Urinary bladder (tissue), 4 donors: Measurements from ENCODE around the gene COQ8B. TPM values are rescaled to one million over a fixed set of nuclear protein-coding genes. Genes with fewer than 3 reads are reported as not detected.
"Not testable (repeated sequence)": the region's sequence is repeated elsewhere in the genome, so short reads cannot be mapped to it uniquely, and the experiment has no call there.

Source experiments
- DNase-seq: peaks from one replicate; pipeline ENCODE4 v3.0.0-alpha.2; 2015; ENCODE audit errors: extremely low spot score
- H3K27ac ChIP-seq: one replicate; pipeline ENCODE4 v1.5.1; 2013; ENCODE audit warnings: low read depth, mild to moderate bottlenecking, moderate library complexity
- H3K36me3 ChIP-seq: one replicate; pipeline ENCODE4 v1.6.1; 2013; ENCODE audit warnings: mild to moderate bottlenecking, moderate library complexity; ENCODE audit not compliant: insufficient read depth
- H3K4me1 ChIP-seq: one replicate; pipeline ENCODE4 v1.6.1; 2013; ENCODE audit warnings: mild to moderate bottlenecking, moderate library complexity; ENCODE audit not compliant: insufficient read depth
- H3K4me3 ChIP-seq: one replicate; pipeline ENCODE4 v1.5.1; 2013; ENCODE audit warnings: low read depth, low read length
- WGBS: extraction: QIAGEN DNeasy Blood & Tissue Kit; methylation state at CpG from one replicate; pipeline ENCODE4 v1.1.7; 2013; 5-methylcytosine and 5-hydroxymethylcytosine counted together
- polyA plus RNA-seq: library from polyadenylated mRNA; stranded (reverse); fragments of 200-250 nt; gene quantifications from one replicate; pipeline ENCODE4 v1.2.3, GENCODE V29; 2013
- total RNA-seq: library from RNA; depleted of rRNA; stranded (reverse); fragments of >200 nt; gene quantifications from one replicate; pipeline ENCODE4 v1.2.3, GENCODE V29; 2014
- donor health status: healthy with polysubstance abuse.
- donor health status: healthy.

COQ8B gene
- total RNA-seq (24.4 TPM), polyA plus RNA-seq (51.6 TPM)

DNA sequence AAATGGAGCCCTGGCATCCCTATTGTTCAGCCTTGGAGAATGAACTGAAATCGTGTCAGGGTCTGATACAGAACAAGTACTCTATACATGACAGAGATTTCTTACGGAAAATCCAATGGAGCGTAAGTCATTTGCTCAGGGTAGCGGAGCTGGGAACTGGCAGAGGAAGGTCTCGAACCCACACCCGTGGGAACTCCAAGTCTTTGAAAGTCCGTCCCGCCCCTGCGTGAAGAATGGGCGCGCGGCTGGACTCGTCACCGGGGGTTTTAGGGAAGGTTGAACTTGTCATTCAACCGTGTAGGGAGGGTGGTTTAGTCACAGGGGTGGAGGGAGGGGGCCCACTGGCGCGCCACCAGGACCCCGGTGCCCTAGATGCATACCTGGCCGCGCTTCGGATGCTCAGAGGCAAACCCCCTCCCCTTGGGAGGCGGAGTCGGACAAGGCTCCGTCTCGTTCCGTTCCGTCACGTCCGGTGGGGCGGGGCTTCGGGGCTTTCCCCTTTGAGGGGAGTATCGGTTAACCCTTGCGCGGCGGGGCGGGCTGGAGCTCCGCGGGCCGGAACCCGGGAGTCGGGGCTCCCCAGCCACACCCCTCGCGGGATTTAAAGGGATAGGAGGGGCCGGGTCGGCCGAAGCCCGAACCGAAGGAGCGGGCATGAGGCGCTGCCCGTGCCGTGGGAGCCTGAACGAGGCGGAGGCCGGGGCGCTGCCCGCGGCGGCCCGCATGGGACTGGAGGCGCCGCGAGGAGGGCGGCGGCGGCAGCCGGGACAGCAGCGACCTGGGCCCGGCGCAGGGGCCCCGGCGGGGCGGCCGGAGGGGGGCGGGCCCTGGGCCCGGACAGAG is at the start of gene COQ8B, which contains the start of gene ITPKC:
Gene COQ8B, minus strand, starts transcription at position 405 of the 843 bp plus-strand sequence. CDS start 2,254 bp downstream, outside the sequence.
Gene ITPKC, plus strand, starts transcription at position 631 of the 843 bp plus-strand sequence. Its CDS starts 24 bp downstream, at position 655.
- Histone ChIP-seq H3K36me3 (no peaks in the 10 kb centered on the region), H3K4me3 (peak within 1 kb of the TSS; percentile 80), H3K27ac (peak within 1 kb of the TSS; percentile 94), H3K4me1 (peaks cover 1% of the 10 kb centered on the region)
- DNase-seq = peak; percentile 98
- under 1% methylated on average over 76 of the region's 76 CpGs for WGBS

DNA sequence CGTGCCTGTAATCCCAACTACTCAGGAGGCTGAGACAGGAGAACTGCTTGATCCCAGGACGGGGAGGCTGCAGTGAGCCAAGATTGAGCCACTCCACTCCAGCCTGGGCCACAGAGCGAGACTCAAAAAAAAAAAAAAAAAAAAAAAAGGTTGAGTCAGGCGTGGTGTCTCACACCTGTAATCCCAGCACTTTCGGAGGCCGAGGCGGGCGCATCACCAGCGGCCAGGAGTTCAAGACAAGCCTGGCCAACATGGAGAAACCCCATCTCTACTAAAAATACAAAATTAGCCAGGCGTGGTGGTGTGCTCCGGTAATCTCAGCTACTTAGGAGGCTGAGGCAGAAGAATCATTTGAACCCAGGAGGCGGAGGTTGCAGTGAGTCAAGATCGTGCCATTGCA is 49.7 kb upstream of the COQ8B start:
- not testable (repeated sequence) for DNase-seq, H3K27ac ChIP-seq, H3K4me1 ChIP-seq, H3K36me3 ChIP-seq, H3K4me3 ChIP-seq
- WGBS = 97% methylated on average over 13 of the region's 13 CpGs

DNA sequence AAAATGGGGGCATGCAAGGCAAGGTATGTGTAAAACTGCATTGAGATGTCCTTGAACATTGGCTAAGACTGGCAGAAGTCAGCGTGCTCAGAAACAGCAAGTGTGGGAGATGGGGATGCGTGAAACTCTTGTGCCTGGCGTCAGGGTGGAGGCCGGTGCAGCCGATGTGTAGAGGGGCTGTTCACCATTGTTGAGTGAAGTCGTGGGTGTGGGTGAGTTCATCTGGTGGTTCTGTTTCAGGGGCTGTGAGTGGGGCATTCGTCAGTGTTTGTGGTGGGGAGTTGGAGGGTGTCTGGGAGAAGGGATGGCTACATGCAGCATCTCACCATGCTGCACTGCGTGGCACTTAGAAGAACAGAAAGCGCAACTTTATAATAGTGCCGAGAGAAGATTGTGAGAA is 47.3 kb upstream of the COQ8B start:
- 90% methylated on average over 10 of the region's 10 CpGs for WGBS
- no peak overlapping the region for H3K4me3 ChIP-seq
- no peak overlapping the region for H3K27ac ChIP-seq
- no peaks in the 10 kb centered on the region for H3K4me1 ChIP-seq
- no peak for DNase-seq
- H3K36me3 ChIP-seq = peaks cover 6% of the 10 kb centered on the region

DNA sequence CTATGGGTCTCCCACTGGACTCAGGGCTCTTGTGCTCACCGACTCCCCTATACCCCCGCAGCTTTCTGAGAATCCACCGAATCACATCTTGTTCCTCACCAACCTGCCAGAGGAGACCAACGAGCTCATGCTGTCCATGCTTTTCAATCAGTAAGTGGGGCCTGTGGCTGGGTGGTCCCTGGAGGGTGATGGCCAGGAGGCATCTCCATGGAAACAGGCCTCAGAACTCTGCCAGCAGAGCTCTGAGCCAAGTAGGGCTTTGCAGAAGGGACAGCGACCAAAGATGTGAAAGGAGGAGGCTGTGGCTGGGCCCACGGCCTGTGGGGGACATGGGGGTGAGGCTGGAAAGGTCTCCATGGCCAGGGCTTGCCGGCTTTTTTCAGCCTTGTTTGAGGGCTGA is 46.8 kb upstream of the COQ8B start:
- Histone ChIP-seq H3K4me3 (no peak overlapping the region), H3K36me3 (peaks cover 6% of the 10 kb centered on the region), H3K4me1 (no peaks in the 10 kb centered on the region), H3K27ac (no peak overlapping the region)
- DNase-seq = no peak
- WGBS = 89% methylated on average over 7 of the region's 7 CpGs

DNA sequence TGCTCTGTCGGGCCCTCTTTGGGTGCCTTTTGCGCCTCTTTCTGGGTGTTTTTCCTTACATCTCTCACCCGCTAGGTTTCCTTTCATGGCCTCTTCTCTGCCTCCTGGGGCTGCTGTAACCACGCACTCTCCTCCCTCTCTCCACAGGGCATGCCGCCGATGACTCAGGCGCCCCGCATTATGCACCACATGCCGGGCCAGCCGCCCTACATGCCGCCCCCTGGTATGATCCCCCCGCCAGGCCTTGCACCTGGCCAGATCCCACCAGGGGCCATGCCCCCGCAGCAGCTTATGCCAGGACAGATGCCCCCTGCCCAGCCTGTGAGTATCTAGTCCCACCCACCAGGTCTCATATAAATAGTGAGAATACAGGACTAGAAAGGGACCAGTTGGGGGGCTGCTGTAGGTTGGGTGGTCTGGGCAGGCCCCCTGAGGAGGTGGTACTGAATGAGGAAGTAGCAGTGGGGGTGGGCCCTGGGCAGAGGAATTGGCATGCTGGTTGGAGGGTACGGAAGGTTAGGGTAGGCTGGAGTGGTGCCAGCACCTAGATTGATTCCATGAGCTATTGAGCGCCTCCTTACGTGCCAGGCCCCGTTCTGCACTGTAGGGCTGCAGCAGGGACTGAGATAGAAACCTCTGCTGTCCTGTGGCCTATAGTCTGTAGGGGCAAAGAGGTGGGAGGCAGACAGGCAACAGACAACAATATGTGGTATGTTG is 46.2 kb upstream of the COQ8B start:
- H3K4me3 ChIP-seq = no peak overlapping the region
- H3K27ac ChIP-seq = no peak overlapping the region
- no peak for DNase-seq
- peaks cover 6% of the 10 kb centered on the region for H3K36me3 ChIP-seq
- WGBS = 92% methylated on average over 17 of the region's 17 CpGs
- no peaks in the 10 kb centered on the region for H3K4me1 ChIP-seq

DNA sequence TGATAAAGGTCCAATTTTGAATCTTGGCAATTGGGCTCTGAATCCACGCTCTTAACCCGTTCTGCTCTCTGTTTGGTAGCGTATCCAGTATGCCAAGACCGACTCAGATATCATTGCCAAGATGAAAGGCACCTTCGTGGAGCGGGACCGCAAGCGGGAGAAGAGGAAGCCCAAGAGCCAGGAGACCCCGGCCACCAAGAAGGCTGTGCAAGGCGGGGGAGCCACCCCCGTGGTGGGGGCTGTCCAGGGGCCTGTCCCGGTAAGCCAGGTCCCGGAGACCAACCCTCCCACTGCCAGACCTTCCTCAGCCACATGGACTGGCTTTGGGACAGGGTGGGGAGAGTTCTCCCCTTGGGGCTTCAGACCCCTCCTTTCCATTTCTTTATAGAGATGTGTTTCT is 42.7 kb upstream of the COQ8B start:
- Histone ChIP-seq H3K4me1 (peaks cover under 1% of the 10 kb centered on the region), H3K27ac (no peak overlapping the region), H3K36me3 (peaks cover 12% of the 10 kb centered on the region), H3K4me3 (no peak overlapping the region)
- WGBS = 91% methylated on average over 13 of the region's 13 CpGs
- DNase-seq = no peak

DNA sequence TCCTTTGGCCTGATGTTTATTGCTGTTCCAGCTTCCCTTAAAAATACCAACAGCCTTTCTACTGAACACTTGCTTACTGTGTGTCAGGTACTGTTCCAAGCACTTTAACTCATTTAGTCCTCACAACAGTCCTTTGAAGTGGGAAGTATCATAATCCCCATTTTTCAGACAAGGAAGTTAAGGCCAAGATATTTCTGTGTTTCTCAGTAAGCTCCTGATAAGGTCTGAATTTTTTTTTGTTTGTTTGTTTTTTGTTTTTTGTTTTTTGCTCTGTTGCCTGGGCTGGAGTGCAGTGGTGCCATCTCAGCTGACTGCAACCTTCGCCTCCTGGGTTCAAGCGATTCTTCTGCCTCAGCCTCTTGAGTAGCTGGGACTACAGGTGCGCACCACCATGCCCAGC is 41.8 kb upstream of the COQ8B start:
- Histone ChIP-seq H3K27ac (no peak overlapping the region), H3K4me1 (peaks cover 1% of the 10 kb centered on the region), H3K36me3 (peaks cover 12% of the 10 kb centered on the region), H3K4me3 (no peak overlapping the region)
- no peak for DNase-seq
- WGBS = 98% methylated on average over 3 of the region's 3 CpGs

DNA sequence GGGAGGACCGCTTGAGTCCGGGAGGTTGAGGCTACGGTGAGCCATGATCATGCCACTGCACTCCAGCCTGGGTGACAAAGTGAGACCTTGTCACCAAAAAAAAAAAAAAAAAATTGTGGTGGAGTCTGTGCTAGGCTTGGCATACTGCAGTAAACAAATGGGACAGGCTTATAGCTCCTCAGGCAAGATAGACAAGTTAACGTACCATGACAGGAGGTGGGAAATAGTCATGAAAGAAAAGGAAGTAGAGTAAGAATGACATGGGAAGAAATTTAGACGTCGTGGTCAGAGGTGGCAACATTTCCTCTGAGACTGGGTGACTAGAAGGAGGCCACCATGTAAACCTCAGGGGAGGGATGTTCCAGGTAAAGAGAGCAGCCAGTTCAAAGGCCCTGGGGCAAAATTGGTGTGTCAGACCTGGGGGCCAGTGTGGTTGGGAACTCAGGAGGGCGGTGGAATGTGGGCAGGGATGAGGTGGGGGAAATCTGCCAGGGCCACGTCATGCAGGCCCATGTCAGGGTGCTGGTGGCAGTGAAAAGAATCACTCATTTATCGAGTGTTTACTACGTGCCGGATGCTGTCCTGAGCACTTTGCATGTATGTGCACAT is 39.9 kb upstream of the COQ8B start:
- Histone ChIP-seq H3K36me3 (peaks cover 10% of the 10 kb centered on the region), H3K4me3 (no peak overlapping the region), H3K27ac (no peak overlapping the region), H3K4me1 (peaks cover 1% of the 10 kb centered on the region)
- WGBS = 85% methylated on average over 11 of the region's 11 CpGs
- DNase-seq = no peak

DNA sequence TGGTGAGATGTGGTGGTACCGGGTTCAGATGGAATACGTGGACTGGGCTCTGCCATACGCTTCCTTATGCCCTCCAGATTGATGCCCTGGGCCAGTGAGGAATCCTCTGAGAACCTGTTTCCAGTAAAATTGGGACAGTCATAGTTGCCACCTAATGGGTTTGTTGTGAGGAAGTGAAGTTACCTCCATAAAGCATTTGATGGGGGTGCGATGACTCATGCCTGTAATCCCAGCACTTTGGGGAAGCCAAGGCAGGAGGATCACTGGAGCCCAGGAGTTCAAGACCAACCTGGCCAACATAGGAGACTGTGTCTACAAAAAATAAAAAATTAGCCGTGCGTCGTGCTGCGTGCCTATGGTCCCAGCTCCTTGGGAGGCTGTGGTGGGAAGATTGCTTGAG is 39.1 kb upstream of the COQ8B start:
- Histone ChIP-seq H3K36me3 (peaks cover 10% of the 10 kb centered on the region), H3K4me1 (peaks cover 1% of the 10 kb centered on the region), H3K27ac (no peak overlapping the region), H3K4me3 (no peak overlapping the region)
- DNase-seq = no peak
- WGBS = 98% methylated on average over 8 of the region's 8 CpGs

DNA sequence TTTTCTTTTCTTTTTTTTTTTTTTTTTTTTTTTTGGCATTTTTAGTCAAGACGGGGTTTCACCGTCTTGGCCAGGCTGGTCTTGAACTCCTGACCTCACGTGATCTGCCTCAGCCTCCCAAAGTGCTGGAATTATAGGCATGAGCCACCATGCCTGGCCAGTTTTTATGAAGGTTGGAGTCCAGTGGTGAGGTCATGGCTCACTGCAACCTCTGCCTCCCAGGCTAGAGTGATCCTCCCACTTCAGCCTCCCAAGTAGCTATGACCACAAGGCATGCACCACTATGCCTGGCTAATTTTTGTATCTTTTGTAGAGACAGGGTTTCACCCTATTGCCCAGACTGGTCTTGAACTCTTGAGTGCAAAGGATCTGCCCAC is 38.5 kb upstream of the COQ8B start:
- DNase-seq = no peak
- peaks cover 10% of the 10 kb centered on the region for H3K36me3 ChIP-seq
- WGBS = 95% methylated on average over 3 of the region's 3 CpGs
- H3K4me3 ChIP-seq = no peak overlapping the region
- peaks cover 1% of the 10 kb centered on the region for H3K4me1 ChIP-seq
- H3K27ac ChIP-seq = no peak overlapping the region

DNA sequence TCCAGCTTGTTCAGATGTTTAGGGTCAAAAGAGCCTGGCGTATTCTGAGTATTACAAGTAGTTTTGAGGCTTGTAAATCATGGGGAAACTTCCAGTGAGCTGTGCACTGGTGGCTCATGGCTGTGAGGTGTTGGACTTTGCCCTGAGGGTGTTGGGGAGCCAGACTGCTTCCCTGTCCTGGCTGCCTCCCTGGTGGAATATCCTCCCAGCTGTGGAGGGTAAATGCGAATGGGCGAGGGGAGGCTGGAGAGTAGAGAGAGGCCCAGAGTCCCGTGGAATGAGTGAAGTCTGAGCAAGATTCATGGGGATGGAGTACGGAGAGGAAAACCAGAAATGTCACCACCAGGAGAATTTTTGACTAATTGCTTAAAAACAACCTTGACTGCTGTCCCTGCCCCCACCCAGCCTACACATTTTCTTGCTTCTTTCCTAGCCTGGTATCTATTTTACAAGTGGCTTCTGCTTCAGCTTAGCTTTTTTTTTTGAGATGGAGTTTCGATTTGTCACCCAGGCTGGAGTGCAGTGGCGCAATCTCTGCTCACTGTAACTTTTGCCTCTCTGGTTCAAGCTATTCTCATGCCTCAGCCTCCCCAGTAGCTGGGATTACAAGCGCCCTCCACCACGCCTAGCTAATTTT is 38.0 kb upstream of the COQ8B start:
- 80% methylated on average over 9 of the region's 9 CpGs for WGBS
- H3K4me1 ChIP-seq = peaks cover 1% of the 10 kb centered on the region
- peaks cover 10% of the 10 kb centered on the region for H3K36me3 ChIP-seq
- no peak overlapping the region for H3K4me3 ChIP-seq
- no peak overlapping the region for H3K27ac ChIP-seq
- DNase-seq = no peak

DNA sequence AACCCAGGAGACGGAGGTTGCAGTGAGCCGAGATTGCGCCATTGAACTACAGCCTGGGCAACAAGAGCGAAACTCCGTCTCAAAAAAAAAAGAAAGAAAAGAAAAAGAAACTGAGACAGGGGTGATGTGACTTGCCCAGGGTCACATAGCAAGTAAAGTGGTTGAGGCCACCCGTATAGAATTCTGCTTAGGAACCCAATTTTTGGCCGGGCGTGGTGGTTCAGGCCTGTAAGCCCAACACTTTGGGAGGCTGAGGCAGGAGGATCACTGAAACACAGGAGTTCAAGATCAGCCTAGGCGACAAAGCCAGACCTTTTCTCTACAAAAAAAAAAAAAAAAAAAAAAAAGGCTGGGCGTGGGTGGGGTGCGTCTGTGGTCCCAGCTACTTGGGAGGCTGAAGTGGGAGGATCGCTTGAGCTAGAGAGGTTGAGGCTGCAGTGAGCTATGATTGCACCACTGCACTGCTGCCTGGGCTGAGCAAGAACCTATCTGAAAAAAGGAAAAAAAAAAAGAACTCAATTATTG is 35.6 kb upstream of the COQ8B start:
- peaks cover 3% of the 10 kb centered on the region for H3K36me3 ChIP-seq
- no peak overlapping the region for H3K27ac ChIP-seq
- peak overlapping the region; percentile 10 for H3K4me3 ChIP-seq
- no peak for DNase-seq
- peaks cover 1% of the 10 kb centered on the region for H3K4me1 ChIP-seq
- 84% methylated on average over 12 of the region's 12 CpGs for WGBS

DNA sequence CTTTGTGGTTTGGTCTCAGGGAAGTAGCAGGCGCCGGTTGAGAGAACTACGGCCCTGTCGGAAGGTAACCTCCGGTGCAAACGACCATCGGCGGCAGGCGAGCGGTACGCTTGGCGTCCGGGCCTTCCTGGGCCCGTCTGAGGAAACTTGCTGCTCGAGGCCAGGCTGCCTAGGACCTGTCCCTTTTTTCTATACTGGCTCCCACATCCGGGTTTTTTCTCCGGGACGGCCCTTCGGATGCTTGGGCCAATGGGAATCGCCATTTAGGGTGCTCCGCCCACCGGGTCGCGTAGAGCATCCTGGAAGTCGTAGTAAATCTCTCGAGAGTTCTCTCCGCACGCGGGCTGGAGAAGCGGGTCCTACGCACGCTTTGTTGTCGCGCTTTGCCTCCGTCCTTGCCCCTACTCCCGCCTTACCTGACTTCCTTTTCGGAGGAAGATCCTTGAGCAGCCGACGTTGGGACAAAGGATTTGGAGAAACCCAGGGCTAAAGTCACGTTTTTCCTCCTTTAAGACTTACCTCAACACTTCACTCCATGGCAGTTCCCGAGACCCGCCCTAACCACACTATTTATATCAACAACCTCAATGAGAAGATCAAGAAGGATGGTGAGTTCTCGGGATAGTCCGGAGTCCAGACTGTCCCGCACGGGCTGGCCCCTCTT is 34.3 kb upstream of the COQ8B start, which contains the start of gene SNRPA:
Gene SNRPA, plus strand, starts transcription at position 330 of the 664 bp plus-strand sequence. Its CDS starts 206 bp downstream, at position 536.
- H3K4me3 ChIP-seq = peak within 1 kb of the TSS; percentile 66
- peaks cover 1% of the 10 kb centered on the region for H3K4me1 ChIP-seq
- H3K36me3 ChIP-seq = no peaks in the 10 kb centered on the region
- H3K27ac ChIP-seq = peak within 1 kb of the TSS; percentile 84
- DNase-seq = peak; percentile 98
- under 1% methylated on average over 46 of the region's 46 CpGs for WGBS
